Hematopoietic multipotent progenitor cell treated with erythropoietin and hydrocortisone succinate and interleukin-3 and kit ligand, for 17 days (in vitro differentiated cells): ENCODE measurements around the gene PCSK5.
"Not testable (repeated sequence)": the region's sequence is repeated elsewhere in the genome, so short reads cannot be mapped to it uniquely, and the experiment has no call there.

Experiments used
- DNase-seq: peaks from one replicate; pipeline ENCODE4 v3.0.0-alpha.2; 2015; ENCODE audit warnings: low spot score

PCSK5 gene

DNA sequence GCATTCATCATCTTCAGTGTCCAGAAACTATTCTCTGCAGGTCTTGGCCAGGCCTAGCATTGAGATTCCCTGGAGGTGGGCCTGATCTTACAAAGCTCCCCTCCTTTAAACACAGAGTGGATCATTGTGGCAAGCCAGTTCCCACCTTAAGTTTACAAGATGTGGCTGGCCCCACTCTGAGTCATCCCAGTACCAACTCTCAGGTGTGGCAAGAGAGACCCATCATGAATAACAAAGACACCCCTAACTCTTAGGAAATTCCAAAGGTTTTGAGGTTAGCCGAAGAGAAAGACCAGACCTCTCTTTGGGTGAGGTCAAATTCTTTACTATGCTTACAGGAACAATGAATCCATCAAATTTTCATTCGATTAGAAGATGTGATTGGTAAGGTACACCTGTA is 425.6 kb downstream of the PCSK5 start:
- no peak for DNase-seq

DNA sequence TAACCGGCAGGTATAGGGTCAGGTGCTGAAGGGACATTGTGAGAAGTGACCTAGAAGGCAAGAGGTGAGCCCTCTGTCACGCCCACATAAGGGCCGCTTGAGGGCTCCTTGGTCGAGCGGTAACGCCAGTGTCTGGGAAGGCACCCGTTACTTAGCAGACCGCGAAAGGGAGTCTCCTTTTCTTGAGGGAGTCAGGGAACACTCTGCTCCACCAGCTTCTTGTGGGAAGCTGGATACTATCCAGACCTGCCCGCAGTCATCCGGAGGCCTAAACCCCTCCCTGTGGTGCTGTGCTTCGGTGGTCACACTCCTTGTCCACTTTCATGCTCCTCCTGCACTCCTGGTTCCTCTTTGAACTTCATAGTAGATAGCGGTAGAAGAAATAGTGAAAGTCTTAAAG is 429.0 kb downstream of the PCSK5 start:
- not testable (repeated sequence) for DNase-seq

DNA sequence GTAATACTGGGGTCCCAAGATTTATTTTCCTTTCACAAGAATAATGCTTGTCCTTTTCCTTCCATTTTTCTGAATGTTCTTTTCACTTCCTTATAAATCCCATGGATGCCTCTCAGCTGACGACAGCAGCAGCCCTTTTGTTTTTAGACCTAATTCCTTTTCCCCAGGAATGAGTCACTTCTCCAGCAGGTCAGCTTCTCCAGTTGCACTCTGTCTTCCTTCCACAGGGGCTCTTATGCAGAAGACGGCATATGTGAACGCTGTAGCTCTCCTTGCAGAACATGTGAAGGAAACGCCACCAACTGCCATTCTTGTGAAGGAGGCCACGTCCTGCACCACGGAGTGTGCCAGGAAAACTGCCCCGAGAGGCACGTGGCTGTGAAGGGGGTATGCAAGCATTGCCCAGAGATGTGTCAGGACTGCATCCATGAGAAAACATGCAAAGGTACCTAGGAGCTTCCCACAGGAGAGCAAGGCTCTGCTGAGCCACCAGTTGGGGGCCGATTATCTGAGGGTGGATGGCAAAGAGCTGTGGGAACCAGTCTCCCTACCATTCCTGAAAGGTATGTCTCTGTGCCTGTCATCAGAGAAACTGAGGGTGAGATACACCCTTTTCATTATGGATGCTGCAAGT is 430.8 kb downstream of the PCSK5 start:
- no peak for DNase-seq

DNA sequence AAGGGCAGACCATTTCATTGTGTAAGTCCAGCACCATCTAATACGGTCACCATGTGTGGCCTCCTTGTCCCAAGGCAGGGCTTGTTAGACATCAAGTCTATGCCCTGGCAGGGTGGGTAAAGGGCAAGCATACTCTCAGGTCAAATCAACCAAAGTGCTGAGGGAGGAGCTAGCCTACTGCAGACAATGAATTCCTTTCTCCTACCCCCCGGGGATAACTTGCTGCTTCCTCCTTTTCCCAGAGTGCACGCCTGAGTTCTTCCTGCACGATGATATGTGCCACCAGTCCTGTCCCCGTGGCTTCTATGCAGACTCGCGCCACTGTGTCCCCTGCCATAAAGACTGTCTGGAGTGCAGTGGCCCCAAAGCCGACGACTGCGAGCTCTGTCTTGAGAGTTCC is 432.3 kb downstream of the PCSK5 start:
- DNase-seq, result no peak

DNA sequence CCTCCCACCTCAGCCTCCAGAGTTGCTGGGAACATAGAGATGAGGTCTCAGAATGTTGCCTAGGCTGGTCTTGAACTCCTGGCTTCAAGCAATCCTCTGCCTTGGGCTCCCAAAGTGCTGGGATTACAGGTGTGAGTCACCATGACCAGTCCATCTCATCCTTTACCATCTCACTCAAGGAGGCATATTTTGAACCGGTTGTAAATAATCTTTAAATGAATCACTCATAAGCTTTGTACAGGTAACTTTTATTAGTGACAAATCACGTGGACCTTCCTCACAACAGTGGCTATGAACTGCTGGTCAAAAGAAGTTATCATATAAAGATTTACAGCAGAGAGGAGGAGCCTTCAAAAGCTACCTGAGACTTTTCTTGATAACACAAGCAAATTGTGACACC is 433.0 kb downstream of the PCSK5 start:
- no peak for DNase-seq

DNA sequence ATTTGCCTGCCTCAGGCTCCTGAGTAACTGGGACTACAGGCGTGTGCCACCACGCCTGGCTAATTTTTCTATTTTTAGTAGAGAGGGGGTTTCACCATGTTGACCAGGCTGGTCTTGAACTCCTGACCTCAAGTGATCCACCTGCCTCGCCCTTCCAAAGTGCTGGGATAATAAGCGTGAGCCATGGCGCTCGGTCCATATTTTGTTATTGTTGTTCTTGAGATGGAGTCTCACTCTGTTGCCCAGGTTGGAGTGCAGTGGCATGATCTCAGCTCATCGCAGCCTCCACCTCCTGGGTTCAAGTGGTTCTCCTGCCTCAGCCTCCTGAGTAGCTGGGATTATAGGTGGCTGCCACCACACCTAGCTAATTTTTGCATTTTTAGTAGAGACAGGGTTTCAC is 433.6 kb downstream of the PCSK5 start:
- DNase-seq, result not testable (repeated sequence)

DNA sequence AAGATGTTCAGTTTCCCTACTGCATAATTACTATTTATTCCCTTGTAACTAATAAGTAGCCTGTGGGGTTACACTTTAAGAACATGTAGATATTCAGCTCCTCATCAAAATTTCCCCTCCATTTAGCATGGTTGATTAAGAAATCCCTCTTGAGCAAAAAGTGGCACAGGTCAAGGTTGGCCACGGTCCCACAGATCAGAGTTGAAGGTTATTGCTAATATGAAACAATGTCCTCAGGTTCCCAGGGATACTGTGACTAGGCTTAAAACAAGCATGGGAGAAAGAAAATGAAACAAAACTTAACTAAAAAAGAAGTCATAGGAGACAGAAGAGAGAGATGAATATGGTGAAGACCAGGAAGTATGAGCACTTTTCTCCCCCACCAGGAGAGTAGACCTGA is 439.6 kb downstream of the PCSK5 start:
- no peak for DNase-seq

DNA sequence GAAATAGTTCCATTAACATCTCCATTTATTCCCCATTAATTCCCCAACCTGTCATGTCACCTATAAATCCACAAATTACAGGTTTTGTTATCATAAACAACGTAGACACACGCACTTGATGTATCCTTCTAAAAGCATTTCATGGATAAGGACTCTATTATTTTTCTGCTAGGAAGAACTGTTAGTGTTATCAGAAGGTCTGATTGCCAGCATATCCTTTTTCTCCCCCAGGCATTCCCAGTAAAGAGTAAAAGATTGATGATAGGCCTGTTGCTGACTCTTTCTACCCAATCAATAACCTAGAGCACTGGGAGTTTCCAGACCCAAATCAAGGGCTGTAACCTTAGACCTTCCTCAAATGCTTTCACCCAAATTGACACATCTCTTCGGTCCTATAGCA is 442.9 kb downstream of the PCSK5 start:
- no peak for DNase-seq

DNA sequence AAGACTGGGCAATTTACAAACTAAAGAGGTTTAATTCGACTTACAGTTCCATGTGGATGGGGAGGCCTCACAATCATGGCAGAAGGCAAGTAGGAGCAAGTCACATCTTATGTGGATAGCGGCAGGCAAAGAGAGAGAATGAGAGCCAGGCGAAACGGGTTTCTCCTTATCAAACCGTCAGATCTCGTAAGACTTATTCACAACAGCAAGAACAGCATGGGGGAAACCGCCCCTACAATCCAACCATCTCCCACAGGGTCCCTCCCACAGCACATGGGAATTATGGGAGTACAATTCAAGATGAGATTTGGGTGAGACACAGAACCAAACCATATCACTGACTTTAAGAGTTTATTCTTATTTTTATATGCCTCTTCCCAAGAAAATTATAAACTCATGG is 443.5 kb downstream of the PCSK5 start:
- no peak for DNase-seq

DNA sequence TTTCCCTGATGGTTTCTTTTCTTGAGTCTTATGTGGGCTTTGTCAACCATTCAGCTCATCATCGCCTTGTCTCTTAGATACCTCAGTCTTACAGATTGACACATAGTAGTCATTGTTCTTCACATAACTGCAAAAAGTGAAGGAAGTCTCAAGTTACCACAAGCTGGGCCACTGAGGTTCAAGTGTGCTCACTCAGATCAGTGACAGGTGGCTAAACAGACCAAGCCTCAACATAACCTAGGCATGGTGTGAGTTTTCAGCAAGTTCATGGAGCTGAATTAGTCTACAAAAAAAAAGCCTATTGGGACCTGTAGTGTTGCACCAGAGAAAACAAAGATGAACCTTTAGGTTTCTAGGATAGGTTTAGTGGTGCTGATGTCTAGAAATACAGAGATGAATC is 445.6 kb downstream of the PCSK5 start:
- no peak for DNase-seq

DNA sequence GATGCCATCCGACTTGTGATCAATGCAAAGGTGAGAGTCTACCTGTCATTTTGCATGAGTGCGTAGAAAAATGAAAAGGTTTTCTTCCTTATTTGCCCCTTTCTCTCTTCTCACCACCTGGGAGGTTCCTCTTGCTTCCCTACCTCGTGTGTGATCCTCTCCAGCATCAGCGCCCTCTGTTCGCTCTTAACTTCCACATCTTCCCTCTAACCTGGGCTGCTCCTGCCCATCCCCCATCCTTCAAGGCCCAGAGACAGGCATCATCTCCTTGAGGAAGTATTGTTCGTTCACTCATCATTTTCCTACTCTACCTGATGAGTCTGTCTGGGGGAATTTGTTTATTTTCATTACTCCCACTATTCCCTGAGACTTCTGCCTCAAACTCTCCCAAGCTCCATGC is 447.9 kb downstream of the PCSK5 start:
- DNase-seq, result no peak

DNA sequence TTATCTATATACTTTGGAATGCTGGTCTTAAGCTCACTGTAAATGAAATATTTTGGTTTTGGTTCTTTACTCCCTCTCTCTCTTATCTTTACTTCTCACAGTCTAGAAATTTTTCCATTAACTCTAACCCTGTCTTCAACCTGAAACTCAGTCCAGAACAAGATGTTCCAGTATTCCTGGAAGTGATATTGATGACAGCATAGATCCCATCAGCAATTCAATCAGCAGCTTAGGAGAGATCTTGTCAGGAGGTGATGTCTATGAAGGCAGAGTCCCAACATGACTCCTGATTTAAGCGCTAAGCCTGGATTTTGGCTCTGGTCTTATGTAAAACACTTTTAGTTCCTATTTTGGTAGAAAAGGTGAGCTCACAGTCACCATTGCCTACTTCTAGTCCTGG is 451.1 kb downstream of the PCSK5 start:
- DNase-seq, result no peak

DNA sequence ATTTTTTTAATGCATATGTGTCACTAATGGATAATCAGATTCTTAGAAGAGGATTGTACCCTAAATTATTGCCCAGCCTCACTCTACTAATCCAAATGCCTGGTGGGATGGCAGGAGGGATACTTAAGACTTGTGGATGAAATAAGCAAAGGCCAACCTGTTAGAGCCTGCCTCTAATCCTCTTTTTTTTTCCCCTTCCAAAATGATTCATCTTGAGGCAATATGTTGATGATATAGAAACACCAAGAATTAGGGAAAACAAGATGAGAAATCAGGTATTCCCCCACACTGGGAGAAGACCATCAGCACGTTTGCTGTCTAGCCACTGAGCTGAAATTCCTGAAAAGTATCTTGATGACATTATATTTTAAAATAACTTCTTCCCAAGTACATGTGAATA is 451.7 kb downstream of the PCSK5 start:
- DNase-seq, result no peak

DNA sequence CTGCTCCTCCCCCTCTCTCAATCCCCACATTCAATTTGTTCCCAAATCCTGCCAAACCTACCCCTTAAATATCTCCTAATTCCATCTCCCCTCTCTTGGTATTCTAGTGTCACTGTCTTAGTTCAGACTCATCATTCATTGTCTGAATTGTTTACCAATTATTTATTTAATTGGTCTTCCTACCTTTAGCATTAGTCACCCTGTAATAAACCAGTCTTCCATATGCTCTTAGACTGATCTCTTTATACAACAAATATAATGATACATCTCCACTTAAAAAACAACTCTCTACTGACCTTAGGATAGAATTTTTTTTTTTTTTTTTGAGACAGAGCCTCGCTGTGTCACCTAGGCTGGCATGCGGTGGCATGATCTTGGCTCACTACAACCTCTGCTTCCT is 452.4 kb downstream of the PCSK5 start:
- DNase-seq, result no peak

DNA sequence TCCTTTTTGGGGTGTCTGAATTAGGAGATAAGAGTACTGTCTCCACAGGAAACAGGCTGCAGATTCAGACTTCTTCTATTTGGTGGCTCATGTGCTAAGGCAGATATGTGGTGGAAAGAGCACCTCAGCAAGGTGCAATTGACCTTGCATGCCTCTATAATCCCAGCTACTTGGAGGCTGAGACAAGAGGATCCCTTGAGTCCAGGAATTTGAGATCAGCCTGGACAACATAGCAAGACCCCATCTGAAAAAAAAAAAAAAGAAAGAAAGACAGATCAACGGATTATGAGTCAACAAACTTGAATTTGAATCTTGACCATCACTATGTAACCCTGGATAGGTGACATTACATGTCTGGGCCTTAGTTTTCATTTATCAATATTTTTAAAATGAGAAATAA is 459.4 kb downstream of the PCSK5 start:
- DNase-seq, result no peak

DNA sequence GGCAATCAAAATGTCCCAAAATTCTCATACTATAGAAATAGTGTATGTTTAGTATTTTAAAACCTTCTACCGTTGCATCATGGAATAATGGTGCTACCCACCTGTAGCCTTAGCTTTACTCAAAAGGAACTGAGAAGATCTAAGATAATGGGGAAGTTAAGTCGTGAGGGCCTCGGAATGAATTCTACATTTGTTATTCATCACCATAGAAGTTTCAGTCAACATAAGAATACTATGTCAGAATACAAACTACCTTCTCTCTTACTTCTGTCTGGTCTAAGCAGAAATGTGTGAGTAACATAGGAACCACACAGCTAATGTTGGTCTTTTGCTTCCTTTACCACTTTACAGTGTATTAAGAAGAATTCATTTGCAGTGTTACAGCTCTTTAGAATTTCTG is 460.5 kb downstream of the PCSK5 start:
- no peak for DNase-seq

DNA sequence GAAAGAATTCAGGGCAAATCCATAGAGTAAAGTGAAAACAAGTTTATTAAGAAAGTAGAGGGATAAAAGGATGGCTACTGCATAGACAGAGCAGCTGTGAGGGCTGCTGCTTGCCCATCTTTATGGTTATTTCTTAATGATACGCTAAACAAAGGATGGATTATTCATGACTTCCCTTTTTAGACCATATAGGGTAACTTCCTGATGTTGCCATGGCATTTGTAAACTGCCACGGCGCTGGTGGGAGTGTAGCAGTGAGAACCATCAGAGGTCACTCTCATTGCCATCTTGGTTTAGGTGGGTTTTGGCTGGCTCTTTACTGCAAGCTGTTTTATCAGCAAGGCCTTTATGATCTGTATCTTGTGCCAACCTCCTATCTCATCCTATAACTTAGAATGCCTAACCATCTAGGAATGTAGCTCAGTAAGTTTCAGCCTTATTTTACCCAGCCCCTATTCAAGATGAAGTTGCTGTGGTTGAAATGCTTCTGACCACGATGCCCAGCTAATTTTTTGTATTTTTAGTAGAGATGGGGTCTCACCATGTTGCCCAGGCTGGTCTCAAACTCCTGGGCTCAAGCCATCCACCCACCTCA is 461.6 kb downstream of the PCSK5 start:
- no peak for DNase-seq

DNA sequence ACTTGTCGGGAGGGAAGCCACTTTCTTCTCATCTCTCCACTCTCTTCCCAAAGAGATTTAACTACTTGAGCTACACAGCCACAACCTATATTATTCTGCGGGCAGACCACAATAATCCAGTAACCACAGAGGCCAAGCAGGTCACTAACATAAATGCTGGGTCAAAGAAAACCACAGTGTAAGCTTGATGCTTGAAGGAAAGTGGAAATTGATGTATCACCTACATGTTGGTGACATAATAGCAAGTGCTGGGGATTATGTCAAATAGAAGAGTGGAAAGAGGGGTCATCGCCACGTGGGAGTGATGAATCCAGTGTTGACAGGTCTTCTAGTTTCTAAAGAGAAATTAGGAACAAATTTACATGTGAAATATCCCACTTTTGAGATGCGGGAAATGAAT is 462.8 kb downstream of the PCSK5 start:
- DNase-seq, result no peak

DNA sequence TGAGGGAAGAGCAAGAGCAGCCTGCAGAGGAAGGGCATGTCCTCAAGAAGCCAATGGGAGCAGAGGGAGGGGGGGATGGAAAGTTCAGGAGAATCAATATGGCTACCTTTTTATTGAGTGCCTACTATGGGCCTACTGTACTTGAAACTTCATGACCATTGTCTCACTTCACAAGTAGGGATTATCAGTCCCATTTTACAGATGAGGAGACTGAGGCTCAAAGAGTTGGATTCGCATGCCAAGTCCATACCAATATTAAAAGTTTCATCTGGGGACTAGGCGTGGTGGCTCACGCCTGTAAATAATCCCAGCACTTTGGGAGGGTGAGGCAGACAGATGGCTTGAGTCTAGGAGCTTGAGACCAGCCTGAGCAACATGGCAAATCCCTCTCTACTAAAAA is 463.7 kb downstream of the PCSK5 start:
- no peak for DNase-seq

DNA sequence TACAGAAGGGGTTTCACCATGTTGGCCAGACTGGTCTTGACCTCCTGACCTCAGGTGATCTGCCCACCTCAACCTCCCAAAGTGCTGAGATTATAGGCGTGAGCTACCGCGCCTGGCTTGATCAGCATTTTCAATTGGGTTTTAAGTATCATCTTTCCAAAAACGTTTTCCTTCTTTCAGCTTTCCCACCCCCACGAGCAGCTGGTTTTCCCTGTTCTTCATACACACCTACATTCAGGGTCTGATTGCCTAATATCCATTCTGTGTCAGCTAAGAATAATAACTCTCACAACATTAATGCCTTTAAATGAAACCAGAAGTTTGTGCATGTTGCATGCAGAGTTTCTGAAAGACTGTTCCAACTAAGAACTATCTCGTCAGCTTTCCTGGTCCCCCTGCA is 465.4 kb downstream of the PCSK5 start:
- no peak for DNase-seq

DNA sequence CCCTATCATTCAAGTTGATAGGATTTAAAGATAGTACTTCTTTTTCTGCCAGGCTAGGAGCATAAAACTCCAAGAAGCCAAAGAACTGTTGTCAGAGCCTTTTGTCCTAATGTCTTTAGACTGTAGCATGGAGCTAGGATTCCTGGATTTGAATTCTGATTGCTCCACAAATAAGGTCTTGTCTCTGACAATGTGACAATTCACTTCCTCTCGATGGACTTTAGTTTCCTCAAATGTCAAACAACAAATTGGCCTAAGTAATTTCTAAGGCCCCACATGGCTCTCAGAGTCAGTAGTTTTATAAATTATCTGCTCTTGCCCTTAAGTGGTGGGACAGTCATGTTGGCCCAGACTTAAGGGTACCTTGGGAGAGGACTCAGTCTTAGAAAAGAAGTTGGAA is 467.1 kb downstream of the PCSK5 start:
- no peak for DNase-seq

DNA sequence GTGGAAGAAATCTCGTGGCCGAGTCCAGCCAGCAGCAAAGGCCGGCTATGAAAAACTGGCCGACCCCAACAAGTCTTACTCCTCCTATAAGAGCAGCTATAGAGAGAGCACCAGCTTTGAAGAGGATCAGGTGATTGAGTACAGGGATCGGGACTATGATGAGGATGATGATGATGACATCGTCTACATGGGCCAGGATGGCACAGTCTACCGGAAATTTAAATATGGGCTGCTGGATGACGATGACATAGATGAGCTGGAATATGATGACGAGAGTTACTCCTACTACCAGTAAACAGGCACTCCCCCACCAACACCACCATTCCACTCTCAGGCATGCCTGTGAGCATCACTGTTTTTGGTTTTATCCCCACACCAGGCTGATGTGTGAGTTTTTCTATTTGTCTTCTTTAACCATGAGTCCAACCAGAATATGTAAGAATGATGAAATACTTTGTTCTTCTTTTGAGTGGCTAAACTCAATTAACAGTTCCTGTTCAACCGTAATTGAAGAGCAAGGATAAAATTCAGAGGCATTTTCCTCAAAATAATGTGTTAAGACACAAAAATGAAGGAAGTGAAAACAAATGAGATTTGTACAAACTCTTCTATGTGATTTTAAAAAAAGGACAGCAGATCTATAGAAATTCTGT is 468.3 kb downstream of the PCSK5 start:
- DNase-seq, result no peak

DNA sequence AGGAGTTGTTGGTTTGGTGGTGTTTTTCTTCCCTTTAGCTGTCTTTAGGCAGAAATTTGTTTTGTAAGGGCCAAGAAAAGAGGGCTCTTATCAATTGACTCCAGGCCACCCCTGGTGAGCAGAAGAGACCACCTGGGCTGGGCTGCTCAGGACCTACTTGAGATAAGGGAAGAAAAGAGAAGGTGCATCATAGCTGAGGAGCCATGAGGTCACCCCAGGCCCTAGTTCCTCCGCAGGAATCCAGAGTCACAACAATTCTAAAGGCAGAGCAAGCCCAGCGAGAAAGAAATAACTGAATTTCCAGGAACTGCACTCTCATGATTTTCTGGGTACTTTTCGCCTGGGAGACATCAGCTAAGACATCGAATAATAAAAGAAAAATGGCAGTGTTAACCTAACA is 468.9 kb downstream of the PCSK5 start:
- peak; percentile 14 for DNase-seq

DNA sequence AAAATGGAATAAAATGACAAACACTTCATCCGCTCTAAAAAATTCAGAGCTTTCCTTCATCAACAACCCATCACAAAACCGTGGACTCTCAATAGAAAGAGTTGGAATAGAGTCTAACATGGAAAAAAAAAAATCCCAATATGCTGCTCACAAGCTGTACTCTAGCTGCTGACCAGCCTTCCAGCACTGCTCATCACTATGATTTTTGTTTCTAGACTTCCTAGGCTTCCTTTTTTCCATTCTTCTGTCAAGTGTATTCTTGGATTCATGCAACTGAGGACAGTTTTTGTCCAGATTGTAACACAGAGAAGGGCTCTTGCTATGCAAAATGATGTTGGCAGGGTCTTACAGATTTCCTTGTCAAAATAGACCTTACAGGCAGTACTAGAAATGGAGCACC is 469.3 kb downstream of the PCSK5 start:
- DNase-seq, result no peak
